A549 (cell line): ENCODE measurements around the gene CCSER1. TPM values are rescaled to one million over a fixed set of nuclear protein-coding genes. Genes with fewer than 3 reads are reported as not detected.

Experiments used
- ATAC-seq, 2 experiments: fragments of 200-7000 bp in 1 of 2; fragments of >200 bp in 1 of 2; cut with Nextera tagmentation in 1 of 2; cut with Tn5 transposase in 1 of 2; 3 replicates each; pipeline versions ENCODE4 v1.8.0 to v1.9.1; 2018 to 2020; ENCODE audit warnings: mild to moderate bottlenecking in 1 of 2, moderate library complexity in 1 of 2
- CTCF ChIA-PET: fragments of 300-600 bp; sonication (Branson Sonifier 250); formaldehyde crosslinking; extraction: SDS; loops from one replicate; lab custom pipeline; 2021; ENCODE audit warnings: antibody characterized with exemption, inconsistent platforms; lab: Yijun Ruan, JAX
- POLR2A ChIA-PET: fragments of 350-600 bp; formaldehyde crosslinking; extraction: SDS; loops from one replicate; lab custom pipeline; 2021; ENCODE audit warnings: antibody characterized with exemption, inconsistent platforms; lab: Yijun Ruan, JAX
- DNase-seq, 2 experiments: peaks; one replicate each; pipeline versions ENCODE4 v3.0.0 to v3.0.0-alpha.2; 2011 to 2016; ENCODE audit warnings: low read depth in 1 of 2, low spot score in 1 of 2
- FAIRE-seq: peaks from 2 replicates; lab custom pipeline; 2011; peaks lifted over from hg19 to GRCh38; lab: Jason Lieb, UNC
- H3K27ac ChIP-seq, 2 experiments: fragments of >200 bp; sonication (Bioruptor Twin); formaldehyde crosslinking; 3 replicates each; pipeline ENCODE4 v1.5.1; 2016 to 2017
- H3K4me1 ChIP-seq: fragments of >200 bp; sonication (Bioruptor Twin); formaldehyde crosslinking; 3 replicates; pipeline ENCODE4 v1.6.1; 2016
- H3K4me2 ChIP-seq: fragments of >200 bp; sonication (Bioruptor Twin); formaldehyde crosslinking; 3 replicates; pipeline ENCODE4 v1.6.1; 2016
- H3K4me3 ChIP-seq: fragments of >200 bp; sonication (Bioruptor Twin); formaldehyde crosslinking; 3 replicates; pipeline ENCODE4 v1.5.1; 2016
- H3K9me3 ChIP-seq: fragments of >200 bp; sonication (Bioruptor Twin); formaldehyde crosslinking; 3 replicates; pipeline ENCODE4 v1.6.1; 2016
- CBX2 ChIP-seq: fragments of 200-600 bp; sonication (generic); IDR thresholded peaks from 2 replicates; pipeline ENCODE4 v1.6.1; 2016; ENCODE audit warnings: low read depth, mild to moderate bottlenecking, borderline replicate concordance
- ESRRA ChIP-seq: fragments of 150-350 bp; IDR thresholded peaks from 2 replicates; pipeline ENCODE4 v1.6.1; 2014; ENCODE audit warnings: mild to moderate bottlenecking, low read length, borderline replicate concordance
- FOSL2 ChIP-seq, 2 experiments: fragments of 450-650 bp in 1 of 2; fragments of >200 bp in 1 of 2; sonication (Bioruptor Twin) in 1 of 2; formaldehyde crosslinking; IDR thresholded peaks; 2 replicates each; pipeline versions ENCODE4 v1.5.0 to v1.6.1; 2016 to 2020; ENCODE audit warnings: mild to moderate bottlenecking in 1 of 2, moderate library complexity in 1 of 2
- HOXA7 ChIP-seq: fragments of 250-450 bp; sonication (Bioruptor Pico); IDR thresholded peaks from 2 replicates; pipeline ENCODE4 v1.5.0; 2020; ENCODE audit warnings: mild to moderate bottlenecking, moderate library complexity
- MYC ChIP-seq: IDR thresholded peaks from 2 replicates; pipeline ENCODE4 v1.6.1; 2012; ENCODE audit warnings: mild to moderate bottlenecking, inconsistent platforms, low read length, improper control_type of control experiment, borderline replicate concordance
- RAD21 ChIP-seq, 2 experiments: fragments of >200 bp in 1 of 2; sonication (Bioruptor Twin) in 1 of 2; formaldehyde crosslinking in 1 of 2; IDR thresholded peaks in 1 of 2; conservative IDR thresholded peaks in 1 of 2; 2 replicates in 1 of 2; 3 replicates in 1 of 2; pipeline ENCODE4 v1.6.1; 2012 to 2018; ENCODE audit warnings: inconsistent platforms in 1 of 2
- RARB ChIP-seq: fragments of 250-450 bp; sonication (Bioruptor Pico); IDR thresholded peaks from 2 replicates; pipeline ENCODE4 v1.8.0; 2021; ENCODE audit warnings: mild to moderate bottlenecking, moderate library complexity
- REST ChIP-seq: fragments of 200-600 bp; sonication (generic); IDR thresholded peaks from 2 replicates; pipeline ENCODE4 v1.6.1; 2016; ENCODE audit warnings: antibody characterized with exemption, mild to moderate bottlenecking, moderate library complexity
- ZFP36 ChIP-seq: fragments of 450-650 bp; IDR thresholded peaks from 2 replicates; pipeline ENCODE4 v1.6.1; 2014; ENCODE audit warnings: borderline replicate concordance; ENCODE audit not compliant: partially characterized antibody
- ZNF302 ChIP-seq: fragments of 250-450 bp; sonication (Bioruptor Pico); IDR thresholded peaks from 2 replicates; pipeline ENCODE4 v1.9.0; 2021; ENCODE audit warnings: inconsistent platforms, mild to moderate bottlenecking, moderate library complexity
- WGBS: methylation state at CpG from one replicate; pipeline ENCODE4 v1.1.6; 2017; ENCODE audit errors: missing lambda C conversion rate; 5-methylcytosine and 5-hydroxymethylcytosine counted together
- polyA plus RNA-seq, 4 experiments: library from polyadenylated mRNA; depleted of rRNA in 3 of 4; stranded (reverse); fragments of >200 nt; fragmentation: RNase III in 1 of 4; extraction: RNeasy Plus Mini Kit Qiagen cat#74134 plus additional on column Dnase treatment in 1 of 4; gene quantifications; 2 replicates in 3 of 4; 3 replicates in 1 of 4; pipeline ENCODE4 v1.2.3, GENCODE V29; 2011 to 2017

The CCSER1 gene
- polyA plus RNA-seq, 2 of the 4 experiments (the other 2 are of a cell fraction), result 0.06 TPM; not detected in 1

GRCh38 chr4:90582087-90582486 lies 454.9 kb downstream of the CCSER1 start:
- ATAC-seq, result no peak
- POLR2A ChIA-PET, result no interaction called here
- Histone ChIP-seq H3K4me2 (no peak overlapping the region), H3K4me3 (no peak overlapping the region), H3K9me3 (no peaks in the 10 kb centered on the region), H3K4me1 (no peaks in the 10 kb centered on the region), H3K27ac (no peak overlapping the region)
- TF ChIP-seq CBX2 (no peak), HOXA7 (CRISPR knock-in tag) (no peak)
- CTCF ChIA-PET, result no interaction called here
- 63% methylated on average over 2 of the region's 2 CpGs for WGBS
- no peak for FAIRE-seq
- DNase-seq, result no peak

GRCh38 chr4:90584051-90584450 lies 456.9 kb downstream of the CCSER1 start:
- ChIA-PET POLR2A (no interaction called here), CTCF (no interaction called here)
- H3K9me3 ChIP-seq, result no peaks in the 10 kb centered on the region
- no peak for FAIRE-seq
- TF ChIP-seq RAD21 (conservative IDR thresholded peaks at IDR 0.05 in 1 of 2, IDR thresholded peaks at IDR 0.05 in 1 of 2), result no peak
- no peak for TF ChIP-seq CBX2
- no peak for TF ChIP-seq MYC
- no peak overlapping the region for H3K27ac ChIP-seq
- no peak for DNase-seq
- ATAC-seq, result no peak
- no peak overlapping the region for H3K4me2 ChIP-seq
- H3K4me3 ChIP-seq, result no peak overlapping the region
- WGBS, result 64% methylated on average over 2 of the region's 2 CpGs
- no peaks in the 10 kb centered on the region for H3K4me1 ChIP-seq

- Histone ChIP-seq H3K9me3 (no peaks in the 10 kb centered on the region), H3K4me2 (no peak overlapping the region), H3K4me1 (no peaks in the 10 kb centered on the region), H3K27ac (no peak overlapping the region), H3K4me3 (no peak overlapping the region)
- DNase-seq, result no peak
- TF ChIP-seq REST, result no peak
- FAIRE-seq, result no peak
- ATAC-seq, result no peak
- CTCF ChIA-PET, result no interaction called here
- WGBS, result 47% methylated on average over 8 of the region's 8 CpGs
- POLR2A ChIA-PET, result no interaction called here
Observed at GRCh38 chr4:90585961-90586360, 458.8 kb downstream of the CCSER1 start.

GRCh38 chr4:90586799-90587198 lies 459.6 kb downstream of the CCSER1 start:
- CTCF ChIA-PET, result no interaction called here
- Histone ChIP-seq H3K4me1 (no peaks in the 10 kb centered on the region), H3K27ac (no peak overlapping the region), H3K4me3 (no peak overlapping the region), H3K4me2 (no peak overlapping the region), H3K9me3 (no peaks in the 10 kb centered on the region)
- TF ChIP-seq ESRRA (no peak), ZNF302 (CRISPR knock-in tag) (no peak), REST (no peak)
- FAIRE-seq (no peak), ATAC-seq (no peak), DNase-seq (no peak)
- POLR2A ChIA-PET, result no interaction called here
- 81% methylated on average over 6 of the region's 6 CpGs for WGBS

GRCh38 chr4:90597927-90598326 lies 470.7 kb downstream of the CCSER1 start:
- FAIRE-seq, result no peak
- H3K9me3 ChIP-seq, result no peaks in the 10 kb centered on the region
- CTCF ChIA-PET, result no interaction called here
- no peak for TF ChIP-seq RARB (CRISPR knock-in tag)
- no peak for TF ChIP-seq FOSL2 (IDR thresholded peaks at IDR 0.05)
- TF ChIP-seq FOSL2 (CRISPR knock-in tag; IDR thresholded peaks at IDR 0.05), result no peak
- no peak for TF ChIP-seq REST
- no peak for TF ChIP-seq ZFP36
- TF ChIP-seq, all 56 proteins: peak for 0
- Histone ChIP-seq H3K27ac (no peak overlapping the region), H3K4me1 (no peaks in the 10 kb centered on the region), H3K4me2 (no peak overlapping the region), H3K4me3 (no peak overlapping the region)
- no peak for DNase-seq
- WGBS, result 63% methylated on average over 4 of the region's 4 CpGs
- POLR2A ChIA-PET, result no interaction called here
- no peak for ATAC-seq
